Neural progenitor cell (in vitro differentiated cells): Measurements from ENCODE around the gene COX10. TPM values are rescaled to one million over a fixed set of nuclear protein-coding genes. Genes with fewer than 3 reads are reported as not detected.

Source experiments
- DNase-seq: peaks from one replicate; pipeline ENCODE4 v3.0.0-alpha.2; 2016; ENCODE audit warnings: low spot score
- H2AFZ ChIP-seq: fragments of 200-600 bp; sonication (generic); replicated peaks from 2 replicates; pipeline ENCODE4 v1.6.1; 2016; ENCODE audit warnings: antibody characterized with exemption
- H3F3A ChIP-seq: fragments of 200-600 bp; sonication (generic); 2 replicates; pipeline ENCODE4 v1.6.1; 2016; ENCODE audit warnings: antibody characterized with exemption, low read depth
- H3K27ac ChIP-seq: fragments of 200-600 bp; sonication (generic); 2 replicates; pipeline ENCODE4 v1.5.1; 2016; ENCODE audit warnings: mild to moderate bottlenecking
- H3K27me3 ChIP-seq: fragments of 200-600 bp; sonication (generic); 2 replicates; pipeline ENCODE4 v1.6.1; 2016; ENCODE audit warnings: mild to moderate bottlenecking, moderate library complexity
- H3K36me3 ChIP-seq: fragments of 200-600 bp; sonication (generic); 2 replicates; pipeline ENCODE4 v1.5.1; 2016
- H3K4me1 ChIP-seq: fragments of 200-600 bp; sonication (generic); 2 replicates; pipeline ENCODE4 v1.6.1; 2016; ENCODE audit warnings: mixed run types
- H3K4me2 ChIP-seq: fragments of 200-600 bp; sonication (generic); 2 replicates; pipeline ENCODE4 v1.6.1; 2016
- H3K4me3 ChIP-seq: fragments of 200-600 bp; sonication (generic); 2 replicates; pipeline ENCODE4 v1.5.1; 2016
- H3K79me2 ChIP-seq: fragments of 200-600 bp; sonication (generic); 2 replicates; pipeline ENCODE4 v1.6.1; 2016; ENCODE audit warnings: low read depth
- H3K9ac ChIP-seq: fragments of 200-600 bp; sonication (generic); 2 replicates; pipeline ENCODE4 v1.6.1; 2016
- H3K9me3 ChIP-seq: fragments of 200-600 bp; sonication (generic); 2 replicates; pipeline ENCODE4 v1.5.1; 2016; ENCODE audit warnings: low read depth
- H4K20me1 ChIP-seq: fragments of 200-600 bp; sonication (generic); 2 replicates; pipeline ENCODE4 v1.6.1; 2016; ENCODE audit warnings: low read depth
- H3K27ac Mint-ChIP-seq: 3 replicates; pipeline ENCODE4 v1.8.0; 2021; ENCODE audit warnings: mixed read lengths
- H3K27me3 Mint-ChIP-seq: 2 replicates; pipeline ENCODE4 v1.8.0; 2022; ENCODE audit warnings: low read depth, mild to moderate bottlenecking, inconsistent platforms, moderate library complexity, mixed read lengths; ENCODE audit not compliant: insufficient read depth
- H3K36me3 Mint-ChIP-seq: 3 replicates; pipeline ENCODE4 v1.8.0; 2021; ENCODE audit warnings: mixed read lengths
- H3K4me1 Mint-ChIP-seq: 3 replicates; pipeline ENCODE4 v1.8.0; 2021; ENCODE audit warnings: mixed read lengths
- H3K4me3 Mint-ChIP-seq: 3 replicates; pipeline ENCODE4 v1.8.0; 2021; ENCODE audit warnings: mild to moderate bottlenecking, moderate library complexity, mixed read lengths
- H3K9me3 Mint-ChIP-seq: 3 replicates; pipeline ENCODE4 v1.8.0; 2020; ENCODE audit warnings: mixed read lengths
- EZH2 ChIP-seq: fragments of 200-600 bp; sonication (generic); IDR thresholded peaks from 2 replicates; pipeline ENCODE4 v1.6.1; 2017; ENCODE audit warnings: antibody characterized with exemption, mild to moderate bottlenecking, moderate library complexity
- EZH2phosphoT487 ChIP-seq: fragments of 200-600 bp; sonication (generic); IDR thresholded peaks from 2 replicates; pipeline ENCODE4 v1.6.1; 2017; ENCODE audit warnings: antibody characterized with exemption
- total RNA-seq: library from RNA; depleted of rRNA; stranded (reverse); fragments of >200 nt; gene quantifications from 2 replicates; pipeline ENCODE4 v1.2.3, GENCODE V29; 2015; ENCODE audit warnings: low replicate concordance
- TF ChIP-seq, protein P1 (sequence below): fragments of 200-600 bp; sonication (generic); IDR thresholded peaks from 2 replicates; pipeline ENCODE4 v1.5.1; 2017; ENCODE audit warnings: antibody characterized with exemption, mild to moderate bottlenecking

Gene COX10
- total RNA-seq, 1 donor from 2014 or later, result 18.0 TPM

DNA sequence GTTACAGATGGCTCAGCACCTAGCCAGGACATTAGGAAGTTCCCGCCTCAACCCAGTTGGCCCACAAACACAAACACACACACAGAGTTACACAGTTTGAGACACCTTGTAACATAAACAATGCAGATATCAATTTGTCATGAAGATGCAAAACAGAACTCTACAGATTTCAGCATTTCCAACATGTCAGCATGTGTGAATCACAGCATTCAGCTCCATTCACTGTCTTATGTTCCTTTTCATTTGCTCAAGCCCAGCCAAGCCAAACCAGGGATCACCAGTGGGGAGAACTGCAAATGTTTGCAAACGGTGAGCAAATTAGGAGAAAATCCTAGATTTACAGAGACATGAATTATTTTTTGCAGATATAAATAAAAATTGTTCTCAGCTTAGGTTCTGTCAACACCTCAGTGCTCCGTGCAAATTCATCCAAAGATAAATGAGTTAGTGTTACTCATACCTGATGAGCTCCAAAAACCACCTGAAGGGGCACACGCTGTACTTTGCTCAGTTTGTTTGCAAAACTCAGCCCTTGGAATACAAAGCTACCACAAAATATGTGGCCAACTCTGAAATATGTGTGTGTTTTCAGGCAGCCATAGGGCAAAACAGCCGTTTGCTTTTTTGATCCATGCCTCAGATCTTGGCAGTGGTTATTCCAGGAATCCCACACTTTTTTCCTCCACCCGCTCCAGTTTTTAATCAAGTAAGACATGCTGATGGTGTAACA lies 16.3 kb upstream of the COX10 start:
- Mint-ChIP-seq H3K36me3 (peaks cover 12% of the 10 kb centered on the region), H3K4me1 (no peaks in the 10 kb centered on the region), H3K27me3 (no peaks in the 10 kb centered on the region), H3K9me3 (peaks cover 7% of the 10 kb centered on the region), H3K4me3 (no peak overlapping the region), H3K27ac (no peak overlapping the region)
- Histone ChIP-seq H3K4me2 (no peak overlapping the region), H3K9me3 (no peaks in the 10 kb centered on the region), H3F3A (no peaks in the 10 kb centered on the region), H3K4me3 (no peak overlapping the region), H3K27ac (no peak overlapping the region), H3K9ac (no peak overlapping the region), H3K36me3 (no peaks in the 10 kb centered on the region), H3K4me1 (no peaks in the 10 kb centered on the region), H4K20me1 (no peaks in the 10 kb centered on the region), H3K79me2 (no peaks in the 10 kb centered on the region), H2AFZ (no peak overlapping the region), H3K27me3 (no peaks in the 10 kb centered on the region)
- DNase-seq, result no peak
- TF ChIP-seq, protein P1, sequence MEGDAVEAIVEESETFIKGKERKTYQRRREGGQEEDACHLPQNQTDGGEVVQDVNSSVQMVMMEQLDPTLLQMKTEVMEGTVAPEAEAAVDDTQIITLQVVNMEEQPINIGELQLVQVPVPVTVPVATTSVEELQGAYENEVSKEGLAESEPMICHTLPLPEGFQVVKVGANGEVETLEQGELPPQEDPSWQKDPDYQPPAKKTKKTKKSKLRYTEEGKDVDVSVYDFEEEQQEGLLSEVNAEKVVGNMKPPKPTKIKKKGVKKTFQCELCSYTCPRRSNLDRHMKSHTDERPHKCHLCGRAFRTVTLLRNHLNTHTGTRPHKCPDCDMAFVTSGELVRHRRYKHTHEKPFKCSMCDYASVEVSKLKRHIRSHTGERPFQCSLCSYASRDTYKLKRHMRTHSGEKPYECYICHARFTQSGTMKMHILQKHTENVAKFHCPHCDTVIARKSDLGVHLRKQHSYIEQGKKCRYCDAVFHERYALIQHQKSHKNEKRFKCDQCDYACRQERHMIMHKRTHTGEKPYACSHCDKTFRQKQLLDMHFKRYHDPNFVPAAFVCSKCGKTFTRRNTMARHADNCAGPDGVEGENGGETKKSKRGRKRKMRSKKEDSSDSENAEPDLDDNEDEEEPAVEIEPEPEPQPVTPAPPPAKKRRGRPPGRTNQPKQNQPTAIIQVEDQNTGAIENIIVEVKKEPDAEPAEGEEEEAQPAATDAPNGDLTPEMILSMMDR, result no peak
- no peak for TF ChIP-seq EZH2phosphoT487
- TF ChIP-seq EZH2, result no peak

GRCh38 chr17:14057591-14057990 lies 11.7 kb upstream of the COX10 start:
- H4K20me1 ChIP-seq, result no peaks in the 10 kb centered on the region
- H3K9me3 ChIP-seq, result no peaks in the 10 kb centered on the region
- Mint-ChIP-seq H3K27me3 (no peaks in the 10 kb centered on the region), H3K4me3 (no peak overlapping the region), H3K27ac (no peak overlapping the region), H3K4me1 (no peaks in the 10 kb centered on the region), H3K36me3 (peaks cover 17% of the 10 kb centered on the region), H3K9me3 (peaks cover 7% of the 10 kb centered on the region)
- no peaks in the 10 kb centered on the region for H3K79me2 ChIP-seq
- no peak overlapping the region for H3K4me3 ChIP-seq
- H3K4me2 ChIP-seq, result no peak overlapping the region
- H3F3A ChIP-seq, result no peaks in the 10 kb centered on the region
- no peaks in the 10 kb centered on the region for H3K27me3 ChIP-seq
- H3K27ac ChIP-seq, result no peak overlapping the region
- H2AFZ ChIP-seq, result no peak overlapping the region
- H3K9ac ChIP-seq, result no peak overlapping the region
- H3K36me3 ChIP-seq, result no peaks in the 10 kb centered on the region
- DNase-seq, result no peak
- TF ChIP-seq, protein P1, result no peak
- TF ChIP-seq EZH2 (no peak), EZH2phosphoT487 (no peak)
- no peaks in the 10 kb centered on the region for H3K4me1 ChIP-seq

- Histone ChIP-seq H3K27me3 (no peaks in the 10 kb centered on the region), H3K36me3 (no peaks in the 10 kb centered on the region), H3K4me3 (no peak overlapping the region), H4K20me1 (no peaks in the 10 kb centered on the region), H2AFZ (no peak overlapping the region), H3K9me3 (no peaks in the 10 kb centered on the region), H3K4me2 (no peak overlapping the region), H3K9ac (no peak overlapping the region), H3F3A (no peaks in the 10 kb centered on the region), H3K4me1 (no peaks in the 10 kb centered on the region), H3K27ac (no peak overlapping the region), H3K79me2 (no peaks in the 10 kb centered on the region)
- Mint-ChIP-seq H3K4me3 (no peak overlapping the region), H3K36me3 (peaks cover 17% of the 10 kb centered on the region), H3K27me3 (no peaks in the 10 kb centered on the region), H3K4me1 (no peaks in the 10 kb centered on the region), H3K9me3 (peaks cover 7% of the 10 kb centered on the region), H3K27ac (no peak overlapping the region)
- DNase-seq, result no peak
- no peak for TF ChIP-seq EZH2phosphoT487
Measured at GRCh38 chr17:14058051-14058450, 11.3 kb upstream of the COX10 start.

DNA sequence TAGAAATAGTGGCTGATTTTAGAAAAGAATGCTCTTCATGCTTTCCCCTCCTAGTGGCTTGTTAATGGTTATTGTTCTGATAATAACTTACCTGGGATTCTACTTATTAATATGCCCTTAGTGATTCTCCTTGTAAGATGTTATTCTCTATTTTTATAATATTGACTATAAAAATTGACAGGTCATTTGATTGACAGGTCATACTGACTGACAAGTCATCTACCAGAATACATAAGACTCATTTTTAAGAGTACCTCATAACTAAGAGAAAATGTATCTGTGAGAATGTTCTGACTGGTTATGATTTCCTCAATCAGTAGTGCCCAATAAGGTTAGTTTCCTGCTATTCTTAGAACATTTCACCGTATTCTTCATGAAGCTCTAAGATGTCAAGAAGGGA lies 8.6 kb upstream of the COX10 start:
- H3K9ac ChIP-seq, result no peak overlapping the region
- H3K27ac ChIP-seq, result no peak overlapping the region
- peaks cover 3% of the 10 kb centered on the region for H3K79me2 ChIP-seq
- TF ChIP-seq, protein P1, result no peak
- TF ChIP-seq EZH2 (no peak), EZH2phosphoT487 (no peak)
- no peak overlapping the region for H3K4me2 ChIP-seq
- Mint-ChIP-seq H3K9me3 (peaks cover 5% of the 10 kb centered on the region), H3K4me1 (no peaks in the 10 kb centered on the region), H3K27ac (no peak overlapping the region), H3K36me3 (peaks cover 19% of the 10 kb centered on the region), H3K27me3 (no peaks in the 10 kb centered on the region), H3K4me3 (no peak overlapping the region)
- no peaks in the 10 kb centered on the region for H3K9me3 ChIP-seq
- no peak overlapping the region for H3K4me3 ChIP-seq
- no peaks in the 10 kb centered on the region for H3F3A ChIP-seq
- no peaks in the 10 kb centered on the region for H3K27me3 ChIP-seq
- DNase-seq, result no peak
- H4K20me1 ChIP-seq, result no peaks in the 10 kb centered on the region
- H3K4me1 ChIP-seq, result no peaks in the 10 kb centered on the region
- H2AFZ ChIP-seq, result no peak overlapping the region
- no peaks in the 10 kb centered on the region for H3K36me3 ChIP-seq
